OCI-LY3 (cell line): Measurements from ENCODE around the gene SEMA6A.

Experiments used
- H2AFZ ChIP-seq: fragments of 200-600, 300-600 bp; shearing (Covaris generic); 2 replicates; pipeline ENCODE4 v1.6.0; 2014; ENCODE audit warnings: antibody characterized with exemption, low read depth, low read length
- H3K27ac ChIP-seq: fragments of 200-600, 300-600 bp; sonication (generic); 2 replicates; pipeline ENCODE4 v1.5.1; 2014; ENCODE audit warnings: mild to moderate bottlenecking, low read length, moderate library complexity, mixed read lengths
- H3K27me3 ChIP-seq: fragments of 200-600, 300-600 bp; sonication (generic); 2 replicates; pipeline ENCODE4 v1.6.1; 2014; ENCODE audit warnings: low read depth, low read length, mixed read lengths
- H3K36me3 ChIP-seq: fragments of 200-600, 300-600 bp; sonication (generic); replicated peaks from 2 replicates; pipeline ENCODE3; 2014; ENCODE audit warnings: low read depth, low read length, mixed read lengths
- H3K4me1 ChIP-seq: fragments of 300-600, 200-600 bp; sonication (generic); 2 replicates; pipeline ENCODE4 v1.6.1; 2014; ENCODE audit warnings: low read length, mixed read lengths
- H3K4me2 ChIP-seq: fragments of 200-600, 300-600 bp; sonication (generic); 2 replicates; pipeline ENCODE4 v1.6.1; 2014; ENCODE audit warnings: low read length, mixed read lengths
- H3K4me3 ChIP-seq: fragments of 300-600, 200-600 bp; sonication (generic); 2 replicates; pipeline ENCODE4 v1.5.1; 2014; ENCODE audit warnings: antibody characterized with exemption, mild to moderate bottlenecking, low read length, moderate library complexity
- H3K79me2 ChIP-seq: fragments of 300-600, 200-600 bp; shearing (Covaris generic); 2 replicates; pipeline ENCODE4 v1.6.1; 2014; ENCODE audit warnings: mild to moderate bottlenecking, low read length, mixed read lengths
- H3K9ac ChIP-seq: fragments of 300-600, 200-600 bp; shearing (Covaris generic); 2 replicates; pipeline ENCODE4 v1.6.0; 2014; ENCODE audit warnings: mild to moderate bottlenecking, low read length, moderate library complexity
- H3K9me3 ChIP-seq: fragments of 200-600, 300-600 bp; shearing (Covaris generic); 2 replicates; pipeline ENCODE4 v1.6.1; 2014; ENCODE audit warnings: low read length, mixed read lengths; ENCODE audit not compliant: insufficient read depth
- H4K20me1 ChIP-seq: fragments of 200-600, 300-600 bp; sonication (generic); 2 replicates; pipeline ENCODE4 v1.6.1; 2016; ENCODE audit warnings: low read length, mixed read lengths; ENCODE audit not compliant: insufficient read depth
- CTCF ChIP-seq: fragments of 200-600, 300-600 bp; sonication (generic); IDR thresholded peaks from 2 replicates; pipeline ENCODE4 v1.5.1; 2014; ENCODE audit warnings: antibody characterized with exemption, low read length, low read depth
- EZH2phosphoT487 ChIP-seq: fragments of 200-600 bp; shearing (Covaris generic); IDR thresholded peaks from 2 replicates; pipeline ENCODE4 v1.6.1; 2018; ENCODE audit warnings: antibody characterized with exemption, mixed run types, low read depth

Gene SEMA6A

GRCh38 chr5:116451905-116452450, 122.6 kb downstream of the SEMA6A start:
- Histone ChIP-seq H3K4me1 (peaks cover 14% of the 10 kb centered on the region), H3K36me3 (no peaks in the 10 kb centered on the region), H2AFZ (no peak overlapping the region), H3K4me3 (no peak overlapping the region), H3K4me2 (no peak overlapping the region), H4K20me1 (no peaks in the 10 kb centered on the region), H3K9me3 (no peaks in the 10 kb centered on the region), H3K27me3 (no peaks in the 10 kb centered on the region), H3K9ac (no peak overlapping the region), H3K79me2 (no peaks in the 10 kb centered on the region), H3K27ac (no peak overlapping the region)
- TF ChIP-seq CTCF (no peak), EZH2phosphoT487 (no peak)

- Histone ChIP-seq H2AFZ (no peak overlapping the region), H3K36me3 (no peaks in the 10 kb centered on the region), H3K27ac (no peak overlapping the region), H3K4me1 (peaks cover 14% of the 10 kb centered on the region), H4K20me1 (no peaks in the 10 kb centered on the region), H3K4me3 (no peak overlapping the region), H3K4me2 (no peak overlapping the region), H3K9ac (no peak overlapping the region), H3K9me3 (no peaks in the 10 kb centered on the region), H3K27me3 (no peaks in the 10 kb centered on the region), H3K79me2 (no peaks in the 10 kb centered on the region)
- TF ChIP-seq CTCF (no peak), EZH2phosphoT487 (no peak)
Observed at GRCh38 chr5:116451066-116451465, 123.6 kb downstream of the SEMA6A start.

GRCh38 chr5:116449458-116449857, 125.2 kb downstream of the SEMA6A start:
- Histone ChIP-seq H3K9me3 (no peaks in the 10 kb centered on the region), H3K27me3 (no peaks in the 10 kb centered on the region), H3K4me1 (peaks cover 7% of the 10 kb centered on the region), H2AFZ (no peak overlapping the region), H3K27ac (no peak overlapping the region), H3K36me3 (no peaks in the 10 kb centered on the region), H3K4me2 (no peak overlapping the region), H3K79me2 (no peaks in the 10 kb centered on the region), H3K4me3 (no peak overlapping the region), H3K9ac (no peak overlapping the region), H4K20me1 (no peaks in the 10 kb centered on the region)
- TF ChIP-seq EZH2phosphoT487 (no peak), CTCF (no peak)

GRCh38 chr5:116448870-116449427, 125.7 kb downstream of the SEMA6A start:
- Histone ChIP-seq H3K27ac (no peak overlapping the region), H4K20me1 (no peaks in the 10 kb centered on the region), H3K9me3 (no peaks in the 10 kb centered on the region), H3K4me1 (peaks cover 2% of the 10 kb centered on the region), H3K4me3 (no peak overlapping the region), H3K9ac (no peak overlapping the region), H2AFZ (no peak overlapping the region), H3K36me3 (no peaks in the 10 kb centered on the region), H3K4me2 (no peak overlapping the region), H3K27me3 (no peaks in the 10 kb centered on the region), H3K79me2 (no peaks in the 10 kb centered on the region)
- no peak for TF ChIP-seq CTCF
- no peak for TF ChIP-seq EZH2phosphoT487
